ENCODE results near the gene MARVELD1.

MARVELD1 gene

GRCh38 chr10:97744405-97745035 is 31.0 kb downstream of the MARVELD1 start:
- DNase-seq (ENCODE audit: low read depth) = no peak
- H3K4me3 ChIP-seq (ENCODE audit: low read depth, low read length) = no peak overlapping the region
- TF ChIP-seq, protein P1, sequence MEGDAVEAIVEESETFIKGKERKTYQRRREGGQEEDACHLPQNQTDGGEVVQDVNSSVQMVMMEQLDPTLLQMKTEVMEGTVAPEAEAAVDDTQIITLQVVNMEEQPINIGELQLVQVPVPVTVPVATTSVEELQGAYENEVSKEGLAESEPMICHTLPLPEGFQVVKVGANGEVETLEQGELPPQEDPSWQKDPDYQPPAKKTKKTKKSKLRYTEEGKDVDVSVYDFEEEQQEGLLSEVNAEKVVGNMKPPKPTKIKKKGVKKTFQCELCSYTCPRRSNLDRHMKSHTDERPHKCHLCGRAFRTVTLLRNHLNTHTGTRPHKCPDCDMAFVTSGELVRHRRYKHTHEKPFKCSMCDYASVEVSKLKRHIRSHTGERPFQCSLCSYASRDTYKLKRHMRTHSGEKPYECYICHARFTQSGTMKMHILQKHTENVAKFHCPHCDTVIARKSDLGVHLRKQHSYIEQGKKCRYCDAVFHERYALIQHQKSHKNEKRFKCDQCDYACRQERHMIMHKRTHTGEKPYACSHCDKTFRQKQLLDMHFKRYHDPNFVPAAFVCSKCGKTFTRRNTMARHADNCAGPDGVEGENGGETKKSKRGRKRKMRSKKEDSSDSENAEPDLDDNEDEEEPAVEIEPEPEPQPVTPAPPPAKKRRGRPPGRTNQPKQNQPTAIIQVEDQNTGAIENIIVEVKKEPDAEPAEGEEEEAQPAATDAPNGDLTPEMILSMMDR (conservative IDR thresholded peaks at IDR 0.05; ENCODE audit: low read depth, low read length) = no peak

DNA sequence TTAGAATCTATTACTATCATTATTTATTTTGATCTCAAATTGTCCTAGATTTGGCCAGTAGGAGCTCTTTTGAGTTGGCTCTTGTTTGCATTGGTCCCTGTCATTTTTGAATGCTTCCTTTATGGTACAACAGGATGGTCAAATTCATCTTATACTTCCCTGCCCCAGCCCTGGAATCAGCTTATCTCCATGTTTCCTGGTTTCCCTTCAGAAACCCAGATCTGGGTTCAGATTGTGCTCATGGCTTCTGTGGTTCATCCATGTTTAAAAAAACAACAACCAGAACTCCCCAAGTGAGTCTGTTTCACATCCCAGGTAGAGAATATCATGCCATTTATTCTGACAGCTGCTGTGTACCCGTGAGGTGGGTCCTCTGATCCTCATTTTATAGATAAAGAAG is 34.0 kb downstream of the MARVELD1 start:
- TF ChIP-seq, protein P1 (conservative IDR thresholded peaks at IDR 0.05; ENCODE audit: low read depth, low read length) = no peak
- no peak for DNase-seq (ENCODE audit: low read depth)
- H3K4me3 ChIP-seq (ENCODE audit: low read depth, low read length) = no peak overlapping the region

DNA sequence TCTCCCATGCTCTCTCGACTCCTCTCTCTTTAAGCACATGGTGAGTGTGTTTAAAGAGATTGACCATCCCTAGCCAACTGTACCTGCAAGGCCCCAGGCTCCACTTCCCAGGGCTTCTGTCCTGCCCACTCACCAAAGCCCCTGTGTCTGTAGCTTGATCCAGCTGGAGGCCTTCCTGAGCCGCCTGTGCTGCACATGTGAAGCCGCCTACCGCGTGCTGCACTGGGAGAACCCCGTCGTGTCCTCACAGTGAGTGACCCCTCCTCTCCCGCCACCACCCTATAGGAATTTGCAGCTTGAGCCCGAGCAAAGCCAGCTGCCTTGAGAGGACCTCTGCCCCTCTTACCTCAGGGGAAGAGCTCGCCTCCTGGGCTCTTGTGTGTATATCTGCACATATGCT is 34.6 kb downstream of the MARVELD1 start:
- no peak for DNase-seq (ENCODE audit: low read depth)
- no peak overlapping the region for H3K4me3 ChIP-seq (ENCODE audit: low read depth, low read length)
- TF ChIP-seq, protein P1 (conservative IDR thresholded peaks at IDR 0.05; ENCODE audit: low read depth, low read length) = no peak

DNA sequence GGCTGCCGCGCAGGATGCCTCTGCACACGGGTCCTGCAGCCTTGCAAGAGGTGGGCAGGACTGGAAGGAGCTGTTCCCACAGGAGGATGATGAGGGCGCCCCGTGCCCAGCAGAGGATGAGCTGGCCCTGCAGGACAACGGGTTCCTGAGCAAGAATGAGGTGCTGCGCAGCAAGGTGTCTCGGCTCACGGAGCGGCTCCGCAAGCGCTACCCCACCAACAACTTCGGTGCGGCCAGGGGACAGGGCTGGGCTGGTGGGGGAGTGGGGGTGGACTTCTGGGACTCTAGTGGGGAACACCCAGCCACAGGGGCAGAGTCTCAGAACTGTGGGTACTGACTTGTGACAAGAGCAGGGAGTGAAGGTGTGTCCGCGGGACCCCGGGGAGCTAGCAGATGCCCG is 39.4 kb downstream of the MARVELD1 start:
- DNase-seq (ENCODE audit: low read depth) = no peak
- TF ChIP-seq, protein P1 (conservative IDR thresholded peaks at IDR 0.05; ENCODE audit: low read depth, low read length) = no peak
- no peak overlapping the region for H3K4me3 ChIP-seq (ENCODE audit: low read depth, low read length)

GRCh38 chr10:97754726-97755125 is 41.2 kb downstream of the MARVELD1 start:
- no peak overlapping the region for H3K4me3 ChIP-seq (ENCODE audit: low read depth, low read length)
- TF ChIP-seq, protein P1 (conservative IDR thresholded peaks at IDR 0.05; ENCODE audit: low read depth, low read length) = no peak
- no peak for DNase-seq (ENCODE audit: low read depth)

GRCh38 chr10:97755718-97756117 is 42.2 kb downstream of the MARVELD1 start:
- no peak for DNase-seq (ENCODE audit: low read depth)
- no peak overlapping the region for H3K4me3 ChIP-seq (ENCODE audit: low read depth, low read length)

DNA sequence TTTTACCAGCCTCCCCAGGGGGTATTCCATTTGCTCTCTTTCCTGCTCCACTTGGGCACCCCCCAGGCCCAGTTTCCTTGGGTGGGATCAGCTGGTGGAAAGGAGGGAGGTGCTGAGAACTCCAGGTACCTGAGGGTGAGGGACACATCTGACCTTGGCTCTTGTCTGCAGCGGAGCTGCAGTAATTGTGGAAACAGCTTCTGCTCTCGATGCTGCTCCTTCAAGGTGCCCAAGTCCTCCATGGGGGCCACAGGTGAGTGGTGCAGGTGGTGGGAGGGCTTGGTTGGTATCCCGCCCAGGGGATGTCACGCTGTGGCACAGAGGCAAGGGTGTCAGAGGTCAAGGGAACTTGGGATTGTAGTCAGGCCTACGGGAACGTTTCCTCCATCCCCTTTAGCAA is 43.9 kb downstream of the MARVELD1 start:
- DNase-seq (ENCODE audit: low read depth) = no peak
- TF ChIP-seq, protein P1 (conservative IDR thresholded peaks at IDR 0.05; ENCODE audit: low read depth, low read length) = no peak
- no peak overlapping the region for H3K4me3 ChIP-seq (ENCODE audit: low read depth, low read length)

More at GRCh38 chr10:97755718-97756117, 42.2 kb downstream of the MARVELD1 start:
- TF ChIP-seq, protein P1 (conservative IDR thresholded peaks at IDR 0.05; ENCODE audit: low read depth, low read length) = no peak

Data from choroid plexus epithelial cell (primary cell).